NCI-H510A (cell line): ENCODE measurements around the gene VPS41.

ENCODE experiments used
- DNase-seq: peaks from one replicate; lab custom pipeline; 2025; lab: John Stamatoyannopoulos, UW

VPS41 gene

DNA sequence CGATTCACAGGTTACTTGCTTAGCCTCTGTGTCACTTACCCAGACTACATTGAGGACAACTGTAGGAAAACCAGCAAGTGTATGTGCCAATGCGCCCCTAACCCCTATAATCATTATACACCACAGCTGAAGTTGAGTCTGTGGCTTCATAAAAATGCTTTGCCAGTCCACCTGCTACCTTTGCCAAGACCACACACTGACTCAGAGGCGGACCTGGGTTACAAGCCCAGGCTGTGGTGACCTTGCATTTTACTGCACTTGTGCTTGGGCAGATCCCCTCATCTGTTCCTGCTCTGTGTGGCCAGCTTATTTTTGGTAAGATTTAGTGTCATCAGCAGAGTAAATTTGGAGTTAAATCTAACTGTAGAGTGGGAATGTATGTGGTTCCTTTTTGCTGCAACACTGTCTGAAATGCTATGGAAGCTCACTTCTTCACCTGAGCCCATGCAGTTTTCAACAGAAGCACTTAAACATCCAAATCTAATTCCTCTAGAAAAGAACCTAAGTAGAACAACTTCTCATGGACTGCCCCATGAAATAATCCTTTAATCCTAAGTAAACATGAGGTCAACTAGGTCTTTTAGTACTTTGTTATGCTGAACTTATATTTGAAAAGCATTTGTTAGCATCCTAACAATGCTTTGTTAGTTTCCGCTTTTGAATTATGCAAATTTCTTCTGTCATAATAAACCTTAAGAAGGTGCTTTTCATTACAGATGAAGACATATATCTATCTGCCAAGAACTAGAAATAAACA lies 181.6 kb downstream of the VPS41 start:
- no peak for DNase-seq

DNA sequence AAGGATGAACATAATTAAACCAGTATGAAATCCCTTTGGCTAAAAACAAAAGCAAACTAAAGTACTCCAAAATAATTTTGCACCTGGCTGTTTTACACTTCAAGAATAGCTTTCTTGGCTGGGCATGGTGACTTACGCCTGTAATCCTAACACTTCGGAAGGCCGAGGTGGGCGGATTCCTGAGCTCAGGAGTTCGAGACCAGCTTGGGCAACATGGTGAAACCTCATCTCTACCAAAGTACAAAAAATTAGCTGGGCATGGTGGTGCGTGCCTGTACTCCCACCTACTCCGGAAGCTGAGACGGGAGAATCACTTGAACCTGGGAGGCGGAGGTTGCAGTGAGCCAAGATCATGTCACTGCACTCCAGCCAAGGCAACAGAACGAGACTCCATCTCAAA lies 185.7 kb downstream of the VPS41 start:
- DNase-seq: no peak

DNA sequence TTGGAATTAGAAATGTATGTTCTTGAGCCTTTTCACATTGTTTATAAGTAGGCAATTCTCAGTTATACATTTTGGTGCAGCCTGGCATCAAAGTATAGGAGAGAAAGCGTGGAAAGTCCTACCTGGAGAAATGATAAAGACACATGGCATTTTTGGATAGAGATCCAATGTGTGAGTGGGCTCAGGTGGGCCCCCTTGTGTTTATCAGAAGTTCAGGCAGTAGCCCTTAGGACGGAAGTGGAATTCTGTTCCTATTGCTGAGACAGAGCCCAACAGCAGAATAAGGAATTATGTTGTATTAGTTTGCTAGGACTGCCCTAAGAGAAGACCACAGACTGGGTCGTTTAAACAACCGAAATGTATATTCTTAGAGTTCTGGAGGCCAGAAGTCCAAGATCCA lies 192.6 kb downstream of the VPS41 start:
- DNase-seq: no peak

DNA sequence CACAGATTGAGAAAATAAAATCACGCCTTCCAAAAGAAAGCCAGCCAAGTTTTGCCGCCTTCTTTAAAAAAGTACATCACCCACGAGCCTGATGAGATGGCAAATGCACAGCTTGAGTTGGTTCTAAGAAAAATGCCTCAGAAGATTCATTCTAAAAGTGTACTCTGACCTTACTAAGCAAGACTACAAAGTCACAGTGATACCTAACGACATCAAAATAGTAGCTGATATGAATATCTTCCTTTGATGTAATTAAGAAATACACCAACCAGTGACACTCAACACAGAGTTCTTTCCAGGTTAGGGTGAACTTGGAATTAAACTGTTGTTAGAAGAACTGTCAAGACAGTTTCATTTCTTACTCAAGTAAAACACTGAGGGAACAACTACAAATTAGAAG lies 199.9 kb downstream of the VPS41 start:
- no peak for DNase-seq

DNA sequence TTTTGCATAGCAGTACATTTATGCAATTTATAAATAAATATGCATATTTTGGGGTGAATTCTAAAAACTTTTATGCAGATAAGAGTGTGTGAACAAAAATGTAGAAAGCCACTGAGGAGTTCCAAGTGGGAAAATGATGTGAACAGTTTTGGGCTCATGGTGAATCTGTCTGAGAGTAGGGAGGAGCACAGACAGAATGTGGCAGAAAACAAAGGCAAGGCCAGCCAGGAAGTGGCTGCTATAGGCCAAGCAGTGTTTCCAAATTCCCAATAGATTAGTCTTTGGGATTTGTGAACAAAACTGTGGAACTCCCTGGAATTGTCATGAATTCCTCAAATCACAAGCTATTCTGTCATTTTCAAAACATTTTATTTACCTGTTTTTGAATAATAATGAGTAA lies 204.2 kb downstream of the VPS41 start:
- no peak for DNase-seq

DNA sequence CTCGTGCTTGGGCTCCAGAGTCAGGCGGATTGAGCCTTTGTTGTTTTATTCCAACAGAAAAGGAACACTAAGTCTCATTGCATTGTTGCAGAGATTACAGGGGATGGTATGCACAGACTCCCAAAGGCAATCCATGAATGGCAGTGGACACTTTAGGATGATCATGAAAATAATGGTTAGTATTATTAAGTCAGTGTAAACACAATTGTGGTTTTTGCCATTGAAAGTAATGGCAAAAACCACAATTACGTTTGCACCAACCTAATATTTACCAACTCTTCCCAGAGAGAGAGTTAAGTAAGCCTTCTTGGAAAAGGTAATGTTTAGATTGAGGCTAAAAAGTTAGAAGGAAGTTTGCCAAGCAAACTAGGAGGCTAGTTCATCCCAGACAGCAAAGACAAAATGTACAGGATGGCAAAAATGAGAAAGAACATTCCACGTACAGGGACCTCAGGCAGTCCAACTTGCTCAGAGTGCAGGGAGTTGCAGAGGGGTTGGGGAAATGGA lies 204.9 kb downstream of the VPS41 start:
- DNase-seq: no peak

DNA sequence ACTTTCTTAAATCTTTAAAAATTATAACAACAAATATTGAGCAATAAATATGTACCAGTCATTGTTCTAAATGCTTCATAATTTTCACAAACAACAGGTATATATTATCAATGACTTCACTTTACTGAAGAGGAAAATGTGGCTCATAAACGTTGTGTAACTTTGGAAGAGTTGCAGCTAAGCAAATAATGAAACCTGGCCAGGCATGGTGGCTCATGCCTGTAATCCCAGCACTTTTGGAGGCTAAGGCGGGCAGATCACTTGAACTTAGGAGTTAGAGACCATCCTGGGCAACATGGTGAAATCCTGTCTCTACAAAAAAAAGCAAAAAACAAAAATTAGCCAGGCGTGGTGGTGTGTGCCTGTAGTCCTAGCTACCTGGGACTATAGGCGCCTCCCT lies 205.9 kb downstream of the VPS41 start:
- DNase-seq: no peak

DNA sequence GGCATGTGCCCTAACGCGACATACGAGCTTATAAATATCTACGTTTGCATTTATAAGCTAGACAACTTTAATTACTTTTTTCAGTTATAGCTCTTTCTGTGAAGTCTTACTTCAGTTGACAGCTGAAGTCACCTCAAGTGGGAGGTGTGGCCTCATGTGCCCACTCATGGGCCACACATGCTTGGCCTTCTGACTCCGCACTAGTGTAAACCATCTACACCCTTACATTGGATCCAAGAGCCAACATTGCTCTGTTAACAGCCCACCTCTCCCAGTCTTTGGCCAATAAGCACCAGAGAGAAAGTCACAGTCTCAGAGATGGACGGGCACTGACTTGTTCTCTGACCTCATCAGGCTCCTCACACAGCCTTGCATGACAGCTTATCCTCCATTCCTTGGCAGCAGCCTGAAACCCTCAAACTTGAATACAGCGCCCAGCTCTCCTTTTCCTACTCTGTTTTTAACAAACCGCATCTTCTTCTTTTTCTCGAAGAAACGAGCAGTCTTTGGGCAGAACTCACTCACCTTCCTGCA lies 206.9 kb downstream of the VPS41 start:
- no peak for DNase-seq

DNA sequence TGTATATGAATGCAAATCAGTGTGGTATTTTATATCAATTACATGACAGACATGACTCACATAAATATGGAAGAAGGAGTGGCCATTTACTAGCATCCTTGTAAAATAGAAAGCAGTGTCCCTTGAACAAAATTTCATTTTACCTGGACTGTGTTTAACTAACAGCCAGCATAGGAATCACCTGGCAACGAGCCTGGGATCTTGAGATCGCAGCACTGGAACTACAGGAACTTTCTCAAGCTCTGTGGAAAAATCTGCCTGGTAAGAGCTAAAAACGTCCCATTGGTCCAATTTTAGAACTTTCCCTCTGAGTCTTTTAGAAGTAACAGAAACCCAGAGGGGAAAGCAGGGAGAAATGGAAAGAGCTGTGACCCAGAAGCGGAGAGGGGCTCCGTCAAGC lies 208.9 kb downstream of the VPS41 start:
- no peak for DNase-seq

DNA sequence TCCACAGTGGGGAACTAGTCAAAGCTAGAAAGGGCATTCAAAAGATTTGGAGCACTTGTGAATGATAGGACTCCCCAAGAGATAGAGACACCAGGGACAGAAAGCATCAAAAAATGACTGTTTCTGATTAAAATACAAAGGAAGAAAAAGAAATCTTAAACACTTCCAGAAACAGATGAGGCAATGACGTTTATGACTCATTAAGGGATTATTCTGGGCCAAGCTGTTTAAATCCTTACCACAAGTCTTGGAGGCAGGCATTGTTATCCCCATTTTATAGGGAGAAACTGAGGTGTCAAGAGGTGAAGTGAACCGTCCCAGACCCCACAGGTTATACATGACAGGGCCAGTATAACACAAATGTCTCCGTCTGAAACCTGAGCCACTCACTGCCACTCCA lies 209.5 kb downstream of the VPS41 start:
- no peak for DNase-seq

DNA sequence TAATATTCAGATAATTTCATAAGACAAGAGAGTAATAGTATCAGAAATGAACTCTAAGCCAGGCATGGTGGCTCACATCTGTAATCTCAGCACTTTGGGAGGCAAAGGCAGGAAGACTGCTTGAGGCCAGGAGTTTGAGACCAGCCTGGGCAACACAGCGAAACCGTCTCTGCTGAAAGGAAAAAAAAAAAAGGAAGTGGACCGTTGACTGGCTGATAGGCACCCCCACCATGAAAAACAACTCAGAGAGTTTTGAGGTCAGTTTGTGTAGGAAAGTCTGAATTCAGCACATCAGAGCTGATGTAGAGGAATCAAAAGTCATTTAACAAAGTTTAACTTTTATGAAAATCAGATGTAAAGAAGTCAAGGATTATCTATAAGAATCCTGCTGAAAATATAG lies 214.7 kb downstream of the VPS41 start:
- no peak for DNase-seq

DNA sequence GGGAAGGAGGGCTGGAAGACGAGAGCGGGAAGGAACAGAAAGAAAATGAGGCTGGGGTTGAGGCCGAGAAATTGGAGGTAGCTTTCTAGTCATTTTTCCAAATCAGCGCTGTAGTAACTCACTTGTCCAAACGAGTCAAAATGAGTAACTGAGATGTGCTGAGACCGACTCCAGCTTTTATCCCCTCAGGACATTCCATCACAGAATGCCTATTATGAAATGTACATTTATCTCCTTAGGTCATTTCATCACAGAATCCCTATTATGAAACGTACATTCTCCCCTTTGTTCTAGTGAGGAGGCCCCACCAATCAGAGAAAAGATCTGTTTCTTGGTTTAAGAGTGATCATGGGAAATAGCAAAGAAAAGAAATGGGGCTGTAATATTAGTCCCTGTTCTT lies 222.1 kb downstream of the VPS41 start:
- DNase-seq: no peak

DNA sequence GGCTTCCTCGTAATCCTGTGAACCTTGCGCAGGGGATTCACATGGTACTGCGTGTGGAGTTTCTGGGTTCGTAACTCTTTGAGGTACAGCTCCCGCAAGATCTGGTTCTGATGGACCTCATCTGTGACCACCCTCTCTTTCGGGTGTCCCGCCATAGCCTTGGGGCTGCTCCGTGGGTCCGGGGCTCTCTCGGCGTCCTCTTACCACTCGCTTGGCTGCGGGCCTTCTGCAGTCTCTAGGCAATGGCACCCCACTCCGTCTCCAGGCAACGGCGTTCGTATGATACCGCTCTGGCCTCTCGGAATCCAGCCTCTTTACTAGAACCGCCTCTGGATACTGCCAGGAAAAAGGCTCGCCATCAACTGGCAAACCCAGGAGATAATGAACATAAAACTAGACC lies 223.1 kb downstream of the VPS41 start:
- no peak for DNase-seq

DNA sequence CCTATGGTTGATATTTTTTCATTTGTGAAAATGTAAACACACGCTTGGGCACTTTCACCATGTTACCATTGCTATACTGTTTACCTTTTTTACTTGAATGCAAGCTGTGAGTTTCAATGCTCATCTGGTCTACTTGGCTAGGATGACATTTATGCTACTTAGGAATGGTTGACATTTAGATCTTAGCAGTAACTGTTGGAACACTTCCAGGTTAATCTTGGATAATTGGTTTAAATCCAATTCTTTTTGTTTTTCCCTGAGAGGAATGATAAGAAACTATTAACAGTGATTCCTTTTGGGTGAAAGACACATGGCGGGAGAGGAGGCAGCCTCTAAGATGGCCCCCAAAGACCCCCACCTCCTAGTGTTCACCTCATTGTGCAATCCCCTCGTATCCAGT lies 226.4 kb downstream of the VPS41 start:
- DNase-seq: no peak

DNA sequence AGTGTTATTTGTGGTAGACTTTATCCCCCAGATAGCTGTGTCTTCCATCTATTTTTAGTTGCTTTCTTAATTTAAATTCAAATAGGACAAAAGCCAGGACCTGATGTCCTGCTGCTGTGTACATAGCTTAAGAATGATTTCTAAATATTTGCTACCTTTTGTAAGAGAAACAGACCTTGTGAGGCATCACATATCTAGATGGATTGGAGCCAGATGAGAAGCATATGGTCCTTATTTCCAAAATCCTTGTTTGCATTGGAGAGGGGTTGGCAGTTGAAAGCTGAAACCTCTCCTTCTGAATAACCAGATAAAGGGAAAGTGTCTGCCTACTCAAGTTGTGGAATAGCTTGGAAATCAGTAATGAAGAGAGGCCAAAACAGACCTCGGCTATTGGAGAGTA lies 227.1 kb downstream of the VPS41 start:
- no peak for DNase-seq

DNA sequence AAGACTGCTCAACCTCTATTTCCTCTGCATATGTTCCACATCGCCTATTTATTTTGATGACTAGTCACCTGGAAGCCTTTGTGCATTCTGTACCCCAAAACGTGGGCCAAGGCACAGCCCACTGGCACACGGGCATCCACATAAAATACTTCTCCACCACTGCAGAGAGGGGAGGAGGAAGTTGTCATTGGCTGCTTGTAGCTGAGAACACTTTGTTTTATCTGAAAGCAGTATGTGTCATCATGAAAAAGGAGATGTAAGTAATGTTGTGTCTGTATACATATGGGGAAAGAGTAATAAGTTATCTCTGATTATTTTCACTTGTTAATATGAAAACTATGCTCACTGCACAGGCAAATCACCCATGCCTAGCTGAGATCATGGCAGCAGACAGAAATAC lies 229.6 kb downstream of the VPS41 start:
- no peak for DNase-seq

DNA sequence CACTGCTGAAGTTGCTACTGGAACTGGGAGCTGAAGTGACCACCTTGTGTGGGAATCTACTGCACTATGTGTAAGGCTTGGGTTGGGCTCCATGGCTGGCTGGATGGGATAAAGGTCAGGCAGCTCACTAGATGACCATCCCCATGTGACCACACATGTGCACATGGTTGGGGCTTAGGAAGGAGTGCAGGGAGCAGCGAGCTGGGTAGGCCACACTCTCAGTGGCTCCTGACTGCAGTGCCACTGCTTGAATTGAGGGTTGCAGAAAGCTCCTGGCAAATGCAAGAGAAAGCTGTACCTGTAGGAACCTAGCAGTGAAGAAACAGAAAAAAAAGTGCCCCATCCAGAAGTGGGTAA lies 230.3 kb downstream of the VPS41 start:
- DNase-seq: no peak

DNA sequence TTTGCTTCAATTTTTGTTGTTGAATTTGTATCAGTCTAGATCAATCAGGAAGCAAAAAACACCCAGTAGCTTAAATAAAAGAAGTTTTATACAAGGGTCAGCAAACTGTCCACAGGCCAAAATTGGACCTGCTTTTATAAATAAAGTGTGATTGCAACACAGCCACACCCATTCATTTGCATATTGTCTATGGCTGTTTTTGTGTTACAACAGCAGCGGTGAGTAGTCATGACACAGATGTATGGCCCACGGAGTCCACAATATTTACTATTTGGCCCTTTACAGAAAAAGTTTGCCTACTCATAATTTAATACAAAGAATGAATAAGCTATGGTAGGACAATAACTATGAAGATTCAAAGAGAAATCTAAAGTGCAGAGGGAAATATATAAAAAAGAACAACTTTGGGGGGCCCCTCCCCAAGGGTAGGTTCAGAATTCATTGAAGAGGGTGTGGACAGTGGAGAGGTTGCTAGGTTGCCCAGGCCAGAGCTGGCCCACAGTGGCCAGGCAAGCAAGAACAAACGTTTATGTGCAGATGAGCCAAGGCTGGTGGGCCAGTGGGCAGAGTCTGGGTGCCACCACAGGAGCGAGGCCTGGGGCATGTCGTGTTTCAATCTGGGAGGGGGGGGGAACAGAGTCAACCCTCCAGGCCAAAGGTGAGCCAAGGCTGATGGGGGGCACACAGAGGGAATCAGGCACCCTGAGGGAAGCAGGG lies 230.9 kb downstream of the VPS41 start:
- no peak for DNase-seq

DNA sequence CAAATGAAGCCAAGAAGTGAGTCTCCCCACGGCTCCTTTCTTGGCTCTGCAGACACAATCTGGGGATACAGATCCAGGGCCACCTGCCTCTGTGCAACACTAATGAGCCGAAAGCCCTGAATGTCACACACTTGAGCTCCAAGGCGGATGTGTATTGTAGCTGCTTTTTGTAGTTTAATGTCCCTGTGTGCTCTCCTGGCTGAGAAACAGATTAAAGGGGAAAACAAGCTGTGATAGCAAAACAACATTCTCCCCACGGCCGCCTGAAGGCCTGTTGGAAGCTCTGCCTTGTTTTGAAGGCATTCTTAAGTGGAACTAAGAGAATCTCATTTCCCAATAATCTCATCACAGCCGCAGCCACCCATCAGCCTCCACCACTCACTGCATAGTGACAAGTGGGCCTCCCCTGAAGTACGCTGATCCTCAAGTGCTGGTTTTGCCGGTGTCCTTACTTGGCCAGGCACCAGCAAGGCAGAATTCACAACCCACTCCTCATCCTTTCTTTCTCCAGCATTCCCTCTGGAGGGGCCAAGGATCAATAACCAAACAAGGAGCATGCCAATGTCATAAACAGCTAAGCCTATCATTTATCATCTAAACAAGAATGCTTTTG lies 233.4 kb downstream of the VPS41 start:
- no peak for DNase-seq

DNA sequence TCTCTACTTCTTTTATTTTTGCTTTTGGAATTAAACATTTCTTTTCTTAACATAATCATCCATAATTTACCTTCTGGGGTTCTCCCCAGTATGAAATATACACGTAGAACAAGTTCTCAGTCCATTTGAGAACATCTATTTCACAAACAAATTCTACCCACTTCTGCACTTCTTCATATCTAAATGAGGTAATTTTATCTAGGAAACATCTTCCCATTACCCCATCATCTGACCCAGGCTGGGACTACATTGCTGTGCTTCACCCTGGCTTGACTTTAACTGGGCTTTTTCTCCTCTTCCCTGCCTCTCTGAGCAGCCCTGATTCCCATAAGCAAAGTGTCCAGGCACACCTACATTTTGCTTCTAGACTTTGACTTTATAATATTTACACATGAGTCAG lies 234.5 kb downstream of the VPS41 start:
- no peak for DNase-seq

DNA sequence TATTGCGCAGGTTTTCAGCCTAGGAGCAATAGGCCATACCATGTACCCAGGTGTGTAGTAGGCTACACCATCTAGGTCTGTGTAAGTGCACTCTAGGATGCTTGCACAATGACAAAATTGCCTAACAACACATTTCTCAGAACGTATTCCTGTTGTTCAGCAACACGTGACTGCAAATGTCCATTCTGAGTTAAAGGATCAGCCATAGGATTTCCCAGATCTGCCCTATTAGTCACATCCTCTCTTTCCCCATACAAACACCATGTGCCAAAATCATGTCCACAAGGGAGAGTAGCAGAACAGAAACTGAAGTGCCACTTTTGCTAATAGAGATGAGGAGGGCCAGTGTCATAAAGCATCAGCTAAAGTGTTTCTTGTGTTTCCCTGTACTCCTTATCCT lies 235.2 kb downstream of the VPS41 start:
- DNase-seq: no peak
